ENCODE measurements around the gene PTPRJ. TPM values are rescaled to one million over a fixed set of nuclear protein-coding genes. Genes with fewer than 3 reads are reported as not detected.

The PTPRJ gene
- total and polyA plus RNA-seq, 9 of the 15 experiments (the other 6 are each of a cell fraction or from before 2014, with no cell fraction given): 0.56 to 10.7 (median 4.8) TPM

GRCh38 chr11:47938791-47939560, 41.4 kb upstream of the PTPRJ start:
- Histone ChIP-seq H4K20me1 (replicated peaks; ENCODE audit: control insufficient read depth, insufficient read depth, low read length) (no peaks in the 10 kb centered on the region), H3K4me3 (no peak overlapping the region), H2AFZ (ENCODE audit: low read depth, low read length) (no peak overlapping the region), H3K27ac (ENCODE audit: extremely low read depth, low read depth, low read length) (no peak overlapping the region), H3K36me3 (ENCODE audit: control insufficient read depth, insufficient read depth, low read length) (no peaks in the 10 kb centered on the region), H3K9me1 (ENCODE audit: control insufficient read depth, insufficient read depth, low read length) (no peaks in the 10 kb centered on the region), H3K79me2 (ENCODE audit: control insufficient read depth, insufficient read depth, low read length) (no peaks in the 10 kb centered on the region), H3K4me1 (replicated peaks in 1 of 2; ENCODE audit: control insufficient read depth in 2 of 2, insufficient read depth in 2 of 2, low read length in 2 of 2) (peaks cover 15 to 16% of the 10 kb centered on the region in 2 experiments; a peak in 4 of 5 replicates), H3K9ac (ENCODE audit: insufficient read depth in 1 of 2, low read depth in 2 of 2, low read length in 2 of 2) (no peak overlapping the region), H3K4me2 (ENCODE audit: insufficient read depth, low read length) (no peak overlapping the region), H3K9me3 (replicated peaks; ENCODE audit: control insufficient read depth, insufficient read depth, low read depth, low read length) (no peaks in the 10 kb centered on the region), H3K27me3 (ENCODE audit: control insufficient read depth in 2 of 2, insufficient read depth in 2 of 2, low read length in 2 of 2) (no peaks in the 10 kb centered on the region)
- ATAC-seq: no peak
- DNase-seq (ENCODE audit: extremely low read depth in 1 of 4, low spot score in 3 of 4): no peak
- BruUV-seq (replicated peaks): no TSS peak
- in situ Hi-C loops (cut with MboI): loop anchor here (5.0 kb wide), 1 partner anchor 168 kb away; no protein-coding TSS in a partner anchor
- no peak for TF ChIP-seq ELF4 (CRISPR knock-in tag; IDR thresholded peaks at IDR 0.05)
- TF ChIP-seq ZNF23 (CRISPR knock-in tag; IDR thresholded peaks at IDR 0.05): no peak
- TF ChIP-seq CREM (IDR thresholded peaks at IDR 0.05; ENCODE audit: low read depth): no peak
- TF ChIP-seq TGIF2 (CRISPR knock-in tag; IDR thresholded peaks at IDR 0.05): no peak
- intact Hi-C loops (cut with micrococcal nuclease): no loop called here
- ChIA-PET CTCF (ENCODE audit: low intra/inter-chr PET ratio) (no interaction called here), POLR2A (interaction anchor here (0.9 to 1.2 kb wide), 2 partner anchors 10 to 13 kb away, joined by 3 to 4 read pairs; no protein-coding TSS in a partner anchor)
- 78% methylated on average over 7 of the region's 7 CpGs for WGBS (ENCODE audit: insufficient coverage, low coverage, missing lambda C conversion rate)
- FAIRE-seq: no peak

All from K562 (cell line).